Panc1 (cell line): Measurements from ENCODE around the gene BAMBI.

ENCODE experiments used
- POLR2AphosphoS5 ChIP-seq: IDR thresholded peaks from 2 replicates; pipeline ENCODE4 v1.6.1; 2012; ENCODE audit warnings: mild to moderate bottlenecking, low read depth, low read length, moderate library complexity
- SIN3A ChIP-seq: IDR thresholded peaks from 2 replicates; pipeline ENCODE4 v1.6.1; 2012; ENCODE audit warnings: low read depth, mild to moderate bottlenecking, low read length, moderate library complexity, borderline replicate concordance; ENCODE audit not compliant: insufficient read depth
- TCF7L2 ChIP-seq: IDR thresholded peaks from 2 replicates; pipeline ENCODE4 v1.6.1; 2011; ENCODE audit warnings: mild to moderate bottlenecking, low read depth, low read length, inconsistent platforms
- TF ChIP-seq, protein P1 (sequence below): fragments of 450-650 bp; IDR thresholded peaks from 2 replicates; pipeline ENCODE4 v1.5.1; 2017; ENCODE audit warnings: mild to moderate bottlenecking

DNA sequence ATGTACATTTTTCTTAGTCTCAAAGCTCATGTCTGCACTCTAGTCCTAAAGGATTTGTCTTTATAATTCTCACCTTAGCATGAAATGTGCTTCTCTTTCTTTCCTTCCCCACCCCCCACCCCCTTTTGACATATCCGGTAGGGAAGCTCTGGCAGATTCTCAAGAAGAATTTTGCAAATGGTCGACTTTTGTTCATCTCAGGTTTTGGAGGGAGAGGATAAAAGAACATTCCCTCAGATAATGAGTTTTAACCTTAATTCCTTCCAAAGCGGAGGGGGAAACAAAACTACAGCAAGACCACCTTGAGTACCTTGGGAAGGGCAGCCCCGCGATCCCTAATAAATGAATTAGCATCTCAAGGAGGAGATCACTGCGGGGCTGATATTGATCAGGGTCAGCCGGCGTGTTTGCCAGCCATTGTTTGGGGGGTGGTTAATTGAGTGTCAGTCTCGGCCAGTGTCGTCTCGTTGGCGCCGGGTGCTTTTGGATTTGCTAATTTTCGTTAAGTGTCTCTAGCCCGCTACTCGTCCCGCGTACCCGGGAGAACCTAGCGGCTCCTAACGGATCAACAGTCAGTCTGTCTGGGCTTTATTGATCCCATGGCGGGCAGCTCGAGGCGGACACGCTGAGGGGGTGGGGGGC lies 874 bp upstream of the BAMBI start:
- TF ChIP-seq TCF7L2 (no peak), POLR2AphosphoS5 (no peak), SIN3A (no peak)
- TF ChIP-seq, protein P1, sequence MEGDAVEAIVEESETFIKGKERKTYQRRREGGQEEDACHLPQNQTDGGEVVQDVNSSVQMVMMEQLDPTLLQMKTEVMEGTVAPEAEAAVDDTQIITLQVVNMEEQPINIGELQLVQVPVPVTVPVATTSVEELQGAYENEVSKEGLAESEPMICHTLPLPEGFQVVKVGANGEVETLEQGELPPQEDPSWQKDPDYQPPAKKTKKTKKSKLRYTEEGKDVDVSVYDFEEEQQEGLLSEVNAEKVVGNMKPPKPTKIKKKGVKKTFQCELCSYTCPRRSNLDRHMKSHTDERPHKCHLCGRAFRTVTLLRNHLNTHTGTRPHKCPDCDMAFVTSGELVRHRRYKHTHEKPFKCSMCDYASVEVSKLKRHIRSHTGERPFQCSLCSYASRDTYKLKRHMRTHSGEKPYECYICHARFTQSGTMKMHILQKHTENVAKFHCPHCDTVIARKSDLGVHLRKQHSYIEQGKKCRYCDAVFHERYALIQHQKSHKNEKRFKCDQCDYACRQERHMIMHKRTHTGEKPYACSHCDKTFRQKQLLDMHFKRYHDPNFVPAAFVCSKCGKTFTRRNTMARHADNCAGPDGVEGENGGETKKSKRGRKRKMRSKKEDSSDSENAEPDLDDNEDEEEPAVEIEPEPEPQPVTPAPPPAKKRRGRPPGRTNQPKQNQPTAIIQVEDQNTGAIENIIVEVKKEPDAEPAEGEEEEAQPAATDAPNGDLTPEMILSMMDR, result no peak
